Heart right ventricle (tissue), 16 donors: ENCODE data around the gene CRTC1. TPM values are rescaled to one million over a fixed set of nuclear protein-coding genes. Genes with fewer than 3 reads are reported as not detected.
A peak's percentile ranks its signal among the peaks of the same experiment; 100 is the strongest.

Experiments used
- ATAC-seq, 8 donors: fragments of 200-7000 bp; cut with Tn5 transposase; one replicate each; pipeline ENCODE4 v1.9.1; 2020; ENCODE audit warnings: mild to moderate bottlenecking in 8 of 8, moderate library complexity in 8 of 8, moderate number of reproducible peaks in 1 of 8
- DNase-seq, 2 donors: peaks; one replicate each; pipeline ENCODE4 v3.0.0-alpha.2; 2020
- H3K27ac ChIP-seq, 10 donors: fragments of 200-600 bp; sonication (generic) in 2 of 10; one replicate each; pipeline versions ENCODE4 v1.5.0 to v1.8.0; 2020 to 2022; ENCODE audit warnings: mild to moderate bottlenecking in 3 of 10
- H3K27me3 ChIP-seq, 7 donors: fragments of 200-600 bp; one replicate each; pipeline ENCODE4 v1.8.0; 2021 to 2022; ENCODE audit warnings: mild to moderate bottlenecking in 2 of 7
- H3K36me3 ChIP-seq, 9 donors: fragments of 200-600 bp; sonication (generic) in 1 of 9; one replicate each; pipeline versions ENCODE4 v1.5.0 to v1.8.0; 2020 to 2022; ENCODE audit warnings: mild to moderate bottlenecking in 2 of 9
- H3K4me1 ChIP-seq, 9 donors: fragments of 200-600 bp; sonication (generic) in 1 of 9; one replicate each; pipeline versions ENCODE4 v1.5.0 to v1.8.0; 2020 to 2022; ENCODE audit warnings: mild to moderate bottlenecking in 4 of 9
- H3K4me3 ChIP-seq, 10 donors: fragments of 200-600 bp; sonication (generic) in 2 of 10; one replicate each; pipeline versions ENCODE4 v1.5.0 to v1.8.0; 2020 to 2022; ENCODE audit warnings: mild to moderate bottlenecking in 7 of 10, moderate library complexity in 2 of 10
- H3K9me3 ChIP-seq, 11 donors: fragments of 200-600 bp in 10 of 11; sonication (generic) in 2 of 11; one replicate each; pipeline versions ENCODE4 v1.5.0 to v1.8.0; 2013 to 2022; ENCODE audit warnings: mild to moderate bottlenecking in 2 of 11, control low read depth in 1 of 11, moderate library complexity in 1 of 11
- CTCF ChIP-seq, 9 donors: fragments of 200-600 bp; sonication (generic) in 2 of 9; IDR thresholded peaks; one replicate each; pipeline versions ENCODE4 v1.5.0 to v1.8.0; 2021 to 2022; ENCODE audit warnings: antibody characterized with exemption in 9 of 9, mild to moderate bottlenecking in 5 of 9, moderate library complexity in 1 of 9
- WGBS, 2 donors: extraction: QIAGEN DNeasy Blood & Tissue Kit; methylation state at CpG; one replicate each; pipeline ENCODE4 v1.1.7; 2013; ENCODE audit warnings: inconsistent platforms in 1 of 2; 5-methylcytosine and 5-hydroxymethylcytosine counted together
- intact Hi-C, 10 donors: fragments of 100-400 bp; cut with DNase I; formaldehyde crosslinking; loops; one replicate each; pipeline versions ENCODE4 v1.11.1 to v1.14.2; 2022
- polyA plus RNA-seq, 2 donors: library from polyadenylated mRNA; stranded (reverse); fragments of 200-250 nt; gene quantifications; one replicate each; pipeline ENCODE4 v1.2.3, GENCODE V29; 2013
- total RNA-seq, 10 donors: library from RNA; stranded (reverse); fragmentation: NEBNext Ultra II Directional in 3 of 10; extraction: Animal tissue kit (Norgen Biotek cat#: 25700) in 3 of 10; gene quantifications; one replicate each; pipeline versions ENCODE4 v1.2.1 to v1.2.4, GENCODE V29; 2021 to 2023
- donor health status: Arrhythmogenic right ventricular cardiomyopathy.
- donor health status: ischemic (EF 13 %, LVEDD 7.1; RV severe dilation, severe dysfunction).
- donor health status: healthy with polysubstance abuse.
- donor health status: DM: no; HTN: yes; CAD: no.
- donor health status: DM: no; HTN: no; CAD: no.
- donor health status: ischemic (EF 25% LVEDD 6.9; RV normal size, moderate dysfunction).
- donor health status: ischemic (EF 25% LVEDD 5.7; RV mildly dilated, moderate dysfunction).
- donor health status: healthy.
- donor health status: DM: yes; HTN: yes; CAD: no.
- donor health status: Ischemic cardiomyopathy.
- donor health status: ischemic (EF 35%, LVEDD 5.7; RV mildly dilated, moderate dysfunction).
- donor health status: nonischemic (EF 11% LVEDD 7.7; RV severe dilation, severe dysfunction).
- donor health status: DM: yes; HTN: yes; CAD: no.
- donor health status: PGD.
- donor health status: ischemic (EF 29% LVEDD 5.4; RV normal size, mild dysfunction).
- donor health status: nonischemic (EF 23%, LVEDD 6.1; RV moderate dilation, normal function).

CRTC1 gene
- total and polyA plus RNA-seq, 12 donors, result 3.2 to 11.8 (median 9.1) TPM

DNA sequence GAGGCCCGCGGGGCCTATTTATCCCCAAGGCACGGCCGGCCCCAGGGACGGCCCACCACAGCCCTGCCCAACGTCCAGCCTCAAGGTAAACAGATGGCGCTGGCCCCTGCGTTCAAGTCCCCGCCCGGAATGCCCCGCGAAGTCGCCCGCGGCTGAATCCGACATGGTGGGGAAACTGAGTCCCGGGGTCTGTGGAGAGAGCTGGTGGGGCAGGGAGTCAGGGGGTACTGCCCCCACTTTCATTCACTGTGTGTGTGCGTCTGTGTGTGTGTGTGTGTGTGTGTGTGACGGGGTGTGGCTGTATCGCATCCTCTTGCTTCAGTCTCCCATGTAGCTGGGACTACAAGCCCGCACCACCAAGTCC, 107.8 kb downstream of the CRTC1 start:
- TF ChIP-seq CTCF (IDR thresholded peaks at IDR 0.05), result no peak

DNA sequence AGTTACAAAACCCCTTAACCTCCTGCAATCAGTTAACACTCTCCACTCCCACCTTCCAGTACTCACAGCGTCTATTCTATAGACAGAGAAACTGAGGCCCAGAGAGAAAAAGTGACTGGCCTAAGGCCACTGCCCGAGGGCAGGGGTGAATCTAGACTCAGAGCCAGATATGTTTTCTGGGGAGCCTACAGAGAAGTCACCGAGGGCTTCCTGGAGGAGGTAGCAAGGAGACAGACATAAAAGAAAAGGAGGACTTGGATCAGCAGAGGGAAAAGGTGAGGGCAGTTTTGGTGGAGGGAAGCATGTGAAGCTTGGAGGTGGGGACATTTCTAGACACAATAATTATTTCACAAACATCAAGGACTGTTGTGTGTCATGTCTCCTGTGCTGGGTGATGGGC, 109.2 kb downstream of the CRTC1 start:
- DNase-seq (no peak), ATAC-seq (no peak)
- no peak overlapping the region for H3K27ac ChIP-seq
- H3K9me3 ChIP-seq, result no peaks in the 10 kb centered on the region
- no peak for TF ChIP-seq CTCF (IDR thresholded peaks at IDR 0.05)
- WGBS, 2 donors, result 78 to 81% methylated on average over 3 of the region's 3 CpGs
- H3K27me3 ChIP-seq, result peaks cover 37 to 99% (median 95%) of the 10 kb centered on the region in 7 donors
- H3K36me3 ChIP-seq, result no peaks in the 10 kb centered on the region
- H3K4me3 ChIP-seq, result no peak overlapping the region
- H3K4me1 ChIP-seq, result peaks cover 8 to 45% (median 34%) of the 10 kb centered on the region in 9 donors
- intact Hi-C loops, result no loop called here

More for the DNA sequence above, 107.8 kb downstream of the CRTC1 start:
- H3K9me3 ChIP-seq, result no peaks in the 10 kb centered on the region
- no peaks in the 10 kb centered on the region for H3K36me3 ChIP-seq
- intact Hi-C loops, result no loop called here
- 26 to 27% methylated on average over 21 of the region's 21 CpGs for WGBS, 2 donors
- H3K4me3 ChIP-seq, result peak overlapping the region in 1 of 10 donors; percentile 37
- DNase-seq (no peak), ATAC-seq (no peak)
- peaks cover 8 to 45% (median 37%) of the 10 kb centered on the region in 9 donors for H3K4me1 ChIP-seq
- H3K27me3 ChIP-seq, result peaks cover 43 to 99% (median 97%) of the 10 kb centered on the region in 7 donors
- H3K27ac ChIP-seq, result no peak overlapping the region

- ATAC-seq, result peak in 1 of 8 donors; percentile 18
- no peak for TF ChIP-seq CTCF (IDR thresholded peaks at IDR 0.05)
- DNase-seq, result no peak
- Histone ChIP-seq H3K4me1 (peaks cover 8 to 38% (median 28%) of the 10 kb centered on the region in 9 donors), H3K9me3 (no peaks in the 10 kb centered on the region), H3K27me3 (peaks cover 29 to 99% (median 95%) of the 10 kb centered on the region in 7 donors), H3K36me3 (no peaks in the 10 kb centered on the region), H3K4me3 (no peak overlapping the region), H3K27ac (no peak overlapping the region)
- intact Hi-C loops, result no loop called here
- 71 to 78% methylated on average over 13 of the region's 13 CpGs for WGBS, 2 donors
Observed at GRCh38 chr19:18793144-18794028, 109.9 kb downstream of the CRTC1 start.

DNA sequence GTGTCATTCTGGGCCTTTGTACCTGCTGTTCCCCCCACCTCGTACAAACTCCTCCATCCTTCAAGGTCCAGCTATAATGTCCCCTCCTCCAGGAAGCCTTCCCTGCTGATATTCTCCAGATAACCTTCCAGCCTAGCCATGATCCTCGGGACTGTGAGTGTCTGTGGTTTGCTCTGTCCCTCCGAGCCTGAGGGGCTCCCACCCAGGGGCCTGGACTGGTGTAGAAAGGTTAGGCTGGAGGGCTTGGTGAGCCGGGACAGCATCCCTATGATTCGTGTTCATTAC, 110.5 kb downstream of the CRTC1 start:
- Histone ChIP-seq H3K27ac (no peak overlapping the region), H3K36me3 (no peaks in the 10 kb centered on the region), H3K27me3 (peaks cover 29 to 99% (median 95%) of the 10 kb centered on the region in 7 donors), H3K4me3 (no peak overlapping the region), H3K9me3 (no peaks in the 10 kb centered on the region), H3K4me1 (peaks cover 8 to 32% (median 22%) of the 10 kb centered on the region in 9 donors)
- DNase-seq, result no peak
- WGBS, 2 donors, result 64 to 74% methylated on average over 5 of the region's 5 CpGs
- no peak for ATAC-seq
- intact Hi-C loops, result no loop called here
- no peak for TF ChIP-seq CTCF (IDR thresholded peaks at IDR 0.05)
